ENCODE measurements around the gene SCLY. TPM values are rescaled to one million over a fixed set of nuclear protein-coding genes. Genes with fewer than 3 reads are reported as not detected.

The SCLY gene
- total and polyA plus RNA-seq, 2 of the 8 experiments (the other 6 are each of a cell fraction or from before 2014, with no cell fraction given), result 79.0 to 79.5 TPM

GRCh38 chr2:238030422-238031155 lies 30.2 kb upstream of the SCLY start:
- 85% methylated on average over 8 of the region's 8 CpGs; no CpG with 5 or more reads in 1 of the 2 experiments for WGBS, 2 experiments (ENCODE audit: extremely low coverage in 1 of 2, insufficient coverage in 1 of 2, insufficient read length in 1 of 2, insufficient replicate concordance in 2 of 2, low coverage in 1 of 2, low lambda C conversion rate in 2 of 2, missing lambda C conversion rate in 1 of 2)
- TF ChIP-seq CBX5 (IDR thresholded peaks at IDR 0.05; ENCODE audit: low read depth, low read length) (no peak), CTCF (IDR thresholded peaks at IDR 0.05; ENCODE audit: control extremely low read depth in 1 of 3, insufficient read depth in 1 of 3, low read depth in 1 of 3, low read length in 3 of 3) (peak in 1 of 3 experiments; percentile 47; a peak in 1 of 4 replicates), SP2 (IDR thresholded peaks at IDR 0.05; ENCODE audit: low read length) (no peak)

More at GRCh38 chr2:238030422-238031155, 30.2 kb upstream of the SCLY start:
- H3K27ac ChIP-seq (ENCODE audit: low read depth, low read length), result no peak overlapping the region
- no peak overlapping the region for H3K4me2 ChIP-seq (ENCODE audit: insufficient read depth in 1 of 2, low read depth in 2 of 2, low read length in 2 of 2)
- H3K4me1 ChIP-seq (replicated peaks in 1 of 4; ENCODE audit: control insufficient read depth in 3 of 4, insufficient read depth in 4 of 4, low read length in 3 of 4), result peaks cover 0 to 12% (median 6%) of the 10 kb centered on the region in 4 experiments; a peak in 6 of 7 replicates
- peaks cover 0 to 3% of the 10 kb centered on the region in 2 experiments for H4K20me1 ChIP-seq (replicated peaks in 1 of 2; ENCODE audit: control insufficient read depth in 1 of 2, insufficient read depth in 2 of 2, low read length in 2 of 2)
- no peak overlapping the region for H2BK120ac ChIP-seq (replicated peaks; ENCODE audit: low read depth, low read length)
- no peaks in the 10 kb centered on the region for H3K27me3 ChIP-seq (replicated peaks in 1 of 4; ENCODE audit: control insufficient read depth in 3 of 4, extremely low read depth in 1 of 4, insufficient read depth in 3 of 4, low read length in 3 of 4)
- no peak overlapping the region for H4K8ac ChIP-seq (ENCODE audit: extremely low read depth, insufficient read depth, low read length)
- no peak overlapping the region for H3K14ac ChIP-seq (ENCODE audit: insufficient read length)
- H3K23ac ChIP-seq (ENCODE audit: insufficient read length), result no peak overlapping the region
- H2AFZ ChIP-seq (ENCODE audit: low read length), result no peak overlapping the region
- ChIA-PET CTCF (ENCODE audit: partially characterized antibody) (interaction anchor here (0.9 to 1.1 kb wide), 2 partner anchors 10 to 75 kb away, joined by 3 read pairs; no protein-coding TSS in a partner anchor), POLR2A (ENCODE audit: partially characterized antibody) (interaction anchor here (0.8 kb wide), 1 partner anchor 31 kb away, joined by 3 read pairs; no protein-coding TSS in a partner anchor)
- H2BK5ac ChIP-seq (ENCODE audit: low read depth, low read length), result no peak overlapping the region; the same call in 1 of the 2 replicates
- no peak overlapping the region for H3K9ac ChIP-seq (replicated peaks in 1 of 4; ENCODE audit: extremely low read depth in 1 of 4, low read depth in 3 of 4, low read length in 3 of 4)
- H4K5ac ChIP-seq (ENCODE audit: insufficient read length, low read depth, low read length), result no peak overlapping the region
- H3K56ac ChIP-seq (replicated peaks; ENCODE audit: insufficient read length, low read depth, low read length), result no peak overlapping the region
- H3K18ac ChIP-seq (ENCODE audit: extremely low read depth, low read length), result no peak overlapping the region
- H2BK15ac ChIP-seq (ENCODE audit: low read length), result no peak overlapping the region
- H3K23me2 ChIP-seq (ENCODE audit: low read depth, low read length), result no peaks in the 10 kb centered on the region
- H3K4me3 ChIP-seq (ENCODE audit: extremely low read depth in 1 of 4, insufficient read depth in 2 of 4, low read depth in 3 of 4, low read length in 4 of 4), result no peak overlapping the region
- FAIRE-seq, result no peak
- H3K4ac ChIP-seq (replicated peaks; ENCODE audit: insufficient read length, low read depth, low read length), result no peak overlapping the region
- DNase-seq (ENCODE audit: low read depth in 1 of 2, low spot score in 2 of 2), result no peak
- no peak overlapping the region for H4K91ac ChIP-seq (replicated peaks; ENCODE audit: insufficient read length, low read length)
- H3K79me2 ChIP-seq (ENCODE audit: control insufficient read depth in 1 of 2, insufficient read depth in 2 of 2, low read length in 2 of 2), result no peaks in the 10 kb centered on the region
- H3K36me3 ChIP-seq (ENCODE audit: control insufficient read depth in 2 of 4, insufficient read depth in 4 of 4, low read length in 3 of 4), result peaks cover 3 to 7% (median 4%) of the 10 kb centered on the region in 4 experiments; a peak in 3 of 8 replicates
- no peaks in the 10 kb centered on the region for H3K9me3 ChIP-seq (ENCODE audit: insufficient read depth in 2 of 2, low read depth in 1 of 2, low read length in 1 of 2)
- H2BK20ac ChIP-seq (ENCODE audit: low read length), result no peak overlapping the region
- H3K79me1 ChIP-seq (ENCODE audit: low read depth, low read length), result no peaks in the 10 kb centered on the region; the same call in 1 of the 2 replicates
- no peak overlapping the region for H2AK5ac ChIP-seq (ENCODE audit: low read depth, low read length)
- no peak overlapping the region for H2BK12ac ChIP-seq (ENCODE audit: low read depth, low read length)
